GM19438 (cell line): ENCODE results near the gene RIMKLA.

Source experiments
- ATAC-seq: cut with Tn5 transposase; IDR thresholded peaks from one replicate; pipeline ENCODE4 v1.9.1; 2021; ENCODE audit warnings: low read depth; ENCODE audit not compliant: unreplicated experiment

RIMKLA gene

GRCh38 chr1:42380586-42381279 is at the start of gene RIMKLA:
TSS of gene RIMKLA (plus strand) at chr1:42380792. CDS start at chr1:42380935, 143 bp downstream.
- peak; percentile 83 for ATAC-seq

DNA sequence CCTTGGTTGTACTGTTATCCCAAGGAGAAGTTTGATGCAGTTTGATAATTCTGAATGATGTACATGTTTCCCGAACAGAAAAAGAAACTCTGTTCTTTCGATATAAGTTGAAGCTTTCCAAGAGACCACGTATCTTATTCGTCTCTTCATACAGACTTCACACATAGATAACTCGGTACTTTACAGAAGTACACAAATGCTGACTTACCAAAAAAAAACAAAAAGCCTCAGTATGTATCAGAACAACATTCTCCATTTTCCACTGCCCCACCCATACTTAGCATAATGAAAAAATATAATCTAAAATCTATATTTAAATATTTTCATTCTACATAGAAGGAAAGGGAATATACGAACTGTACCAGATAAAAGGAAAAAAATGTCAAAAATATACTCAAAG is 47.7 kb upstream of the RIMKLA start:
- no peak for ATAC-seq

- ATAC-seq, result no peak
Measured at GRCh38 chr1:42333662-42334239, 46.8 kb upstream of the RIMKLA start.

- ATAC-seq, result peak; percentile 44
Measured at GRCh38 chr1:42334240-42335049, 46.1 kb upstream of the RIMKLA start.

GRCh38 chr1:42335050-42335808 is 45.4 kb upstream of the RIMKLA start, which contains the start of gene FOXJ3:
TSS of gene FOXJ3 (minus strand) at chr1:42335235. CDS start at chr1:42311093, 24,142 bp downstream.
- peak; percentile 63 for ATAC-seq

- ATAC-seq, result no peak
Measured at GRCh38 chr1:42335809-42336518, 44.6 kb upstream of the RIMKLA start.

GRCh38 chr1:42336978-42337377 is 43.6 kb upstream of the RIMKLA start:
- no peak for ATAC-seq

DNA sequence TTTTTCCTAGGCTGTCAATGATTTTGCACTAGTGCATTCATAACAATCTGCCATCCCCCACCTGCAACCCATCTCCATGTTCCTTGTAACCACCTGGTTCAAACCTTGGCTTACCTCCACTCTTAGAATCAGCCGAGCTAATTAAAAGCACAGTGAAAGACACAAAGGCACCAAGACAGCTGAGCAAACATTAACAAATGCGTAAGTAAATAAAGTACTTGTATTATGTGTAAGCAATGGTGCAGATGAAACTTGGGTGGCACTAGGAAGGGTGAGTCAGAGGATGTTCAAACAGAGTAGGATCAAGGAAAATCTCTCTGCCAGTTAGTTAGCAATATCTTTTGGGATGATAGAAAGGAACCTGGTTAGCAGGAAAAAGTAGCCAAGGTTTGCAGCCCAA is 40.5 kb upstream of the RIMKLA start:
- ATAC-seq, result no peak

DNA sequence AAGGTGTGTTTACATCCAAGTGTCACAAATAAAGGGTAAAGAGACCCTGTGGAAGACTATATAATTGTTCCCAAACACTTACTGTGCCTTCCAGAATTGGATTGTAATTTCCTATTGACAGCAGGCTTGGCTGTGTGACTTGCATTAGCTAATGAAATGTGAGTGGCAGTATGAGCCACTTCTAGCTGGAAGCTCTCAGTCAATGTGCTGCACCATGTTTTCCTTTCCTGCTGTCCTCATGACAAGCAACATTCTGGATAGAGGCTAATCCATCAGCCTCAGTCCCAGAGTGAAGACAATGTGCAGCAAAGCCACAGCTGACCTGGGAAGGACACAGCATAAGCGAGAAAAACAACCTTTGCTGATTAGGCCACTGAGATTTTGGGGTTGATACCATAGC is 39.7 kb upstream of the RIMKLA start:
- ATAC-seq, result no peak

DNA sequence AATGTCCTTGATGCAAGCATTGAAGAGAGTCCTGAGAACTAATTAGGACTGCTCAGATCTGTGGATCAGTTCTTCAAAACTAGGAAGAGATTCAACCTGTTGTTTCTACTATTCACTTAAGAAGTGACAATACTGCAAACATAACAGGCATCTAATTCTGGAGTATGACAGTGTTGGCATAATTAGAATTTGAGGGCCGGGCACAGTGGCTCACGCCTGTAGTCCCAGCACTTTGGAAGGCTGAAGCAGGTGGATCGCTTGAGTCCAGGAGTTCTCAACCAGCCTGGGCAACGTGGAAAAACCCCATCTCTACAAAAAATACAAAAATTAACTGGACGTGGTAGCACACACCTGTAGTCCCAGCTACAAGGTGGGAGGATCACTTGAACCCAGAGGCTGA is 37.5 kb upstream of the RIMKLA start:
- no peak for ATAC-seq

DNA sequence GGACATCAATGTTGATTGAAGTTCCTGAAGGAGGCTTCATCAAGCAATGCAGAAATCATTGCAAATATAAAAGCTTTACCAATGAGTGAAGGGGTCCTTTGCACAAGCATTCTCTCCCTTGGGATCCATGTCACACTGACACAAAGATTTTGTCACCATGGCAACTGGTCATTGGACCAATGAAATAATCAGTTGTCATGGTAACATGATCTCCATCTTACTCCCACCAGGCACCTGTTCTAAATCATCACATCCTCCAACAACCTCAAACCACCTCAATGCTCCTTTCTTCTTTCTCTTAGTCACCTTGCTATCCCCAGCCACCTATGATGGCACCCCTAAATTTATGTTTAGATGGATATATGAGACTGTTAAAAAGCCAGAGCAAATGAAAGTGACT is 32.1 kb upstream of the RIMKLA start:
- ATAC-seq, result no peak

DNA sequence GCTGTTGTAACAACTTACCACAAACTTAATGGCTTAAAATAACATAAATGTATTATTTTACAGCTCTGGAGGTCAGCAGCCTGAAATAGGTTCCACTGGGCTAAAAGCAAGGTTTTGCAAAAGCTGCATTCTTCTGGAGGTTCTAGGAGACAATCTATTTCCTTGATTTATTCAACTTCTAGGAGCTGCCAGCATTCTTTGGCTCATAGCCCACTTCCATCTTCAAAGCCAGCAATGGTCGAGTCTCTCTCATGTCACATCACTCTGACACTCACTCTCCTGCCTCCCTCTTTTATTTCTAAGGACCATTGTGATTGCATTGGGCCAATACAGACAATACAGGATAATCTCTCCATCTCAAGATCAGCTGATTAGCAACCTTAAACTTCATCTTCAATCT is 30.5 kb upstream of the RIMKLA start:
- no peak for ATAC-seq

DNA sequence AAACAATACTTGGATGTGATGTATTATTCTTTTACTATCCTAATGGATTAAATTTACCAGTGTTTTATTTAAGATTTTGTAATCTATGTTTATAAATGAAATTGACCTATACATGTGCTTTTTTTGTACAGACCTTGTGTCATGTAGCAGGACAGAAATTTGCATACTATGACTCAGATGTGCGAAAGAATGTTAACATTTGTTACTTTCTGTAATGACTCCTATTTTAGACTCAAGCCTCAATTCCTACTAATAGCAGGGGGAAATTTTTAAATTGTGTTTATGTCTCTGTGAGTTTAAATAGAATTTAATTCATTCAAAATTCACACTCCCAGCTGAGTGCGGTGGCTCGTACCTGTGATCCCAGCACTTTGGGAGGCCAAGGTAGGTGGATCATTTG is 21.8 kb upstream of the RIMKLA start:
- ATAC-seq, result no peak

GRCh38 chr1:42359466-42359865 is 21.1 kb upstream of the RIMKLA start:
- ATAC-seq, result no peak

GRCh38 chr1:42364089-42364488 is 16.5 kb upstream of the RIMKLA start:
- ATAC-seq, result no peak

DNA sequence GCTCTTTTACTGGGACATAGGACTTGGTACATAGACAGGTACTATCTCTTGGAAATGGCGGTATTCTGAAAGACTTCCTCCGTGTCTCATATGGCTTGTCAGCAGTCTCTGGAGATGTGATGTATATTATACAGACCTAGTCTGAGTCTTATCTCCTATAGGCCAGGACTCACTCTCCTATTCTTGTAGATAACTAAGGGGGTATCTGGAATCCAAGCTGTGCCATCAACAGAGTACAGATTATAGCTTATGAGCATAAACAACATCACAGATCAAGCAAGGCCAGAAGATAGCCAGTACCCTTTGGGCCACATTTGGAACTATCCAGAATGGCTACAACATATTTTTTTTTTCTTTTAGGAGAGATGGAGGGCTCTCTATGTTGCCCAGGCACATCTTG is 16.1 kb upstream of the RIMKLA start:
- no peak for ATAC-seq

DNA sequence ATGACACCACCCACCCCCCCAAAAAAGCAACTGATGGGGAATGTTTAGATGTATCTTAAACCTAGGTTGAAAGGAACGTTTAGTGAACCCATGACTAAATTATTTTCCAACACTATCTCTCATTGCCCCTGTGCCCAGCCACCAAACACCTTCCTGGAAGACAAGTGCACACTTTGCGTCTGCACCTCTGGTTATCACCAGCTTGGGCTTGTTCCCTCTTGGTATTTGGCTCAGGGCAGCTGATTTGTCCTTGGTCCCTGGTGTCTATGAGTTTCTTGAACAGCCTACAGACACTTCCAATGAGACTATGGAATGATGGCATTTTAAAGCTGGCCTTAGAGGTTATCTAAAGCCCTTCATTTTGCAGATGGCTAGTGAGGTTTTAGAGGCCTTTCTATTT is 15.5 kb upstream of the RIMKLA start:
- no peak for ATAC-seq

GRCh38 chr1:42368096-42368795 is 12.3 kb upstream of the RIMKLA start:
- ATAC-seq, result no peak

- no peak for ATAC-seq
Measured at GRCh38 chr1:42369471-42369870, 11.1 kb upstream of the RIMKLA start.
